Naive thymus-derived CD4-positive, alpha-beta T cell (primary cell): ENCODE data around the gene TMEM183A. TPM values are rescaled to one million over a fixed set of nuclear protein-coding genes. Genes with fewer than 3 reads are reported as not detected.
A peak's percentile ranks its signal among the peaks of the same experiment; 100 is the strongest.

Source experiments
- ATAC-seq: fragments of 150-1000 bp; cut with Tn5 transposase; 2 replicates; pipeline ENCODE4 v1.10.0; 2021; ENCODE audit warnings: mild to moderate bottlenecking, moderate library complexity
- CTCF ChIA-PET: fragments of 350-600 bp; sonication (Branson Sonifier 250); formaldehyde crosslinking; loops from one replicate; lab custom pipeline; 2021; ENCODE audit warnings: antibody characterized with exemption; lab: Charles Lee
- POLR2A ChIA-PET: fragments of 350-600 bp; sonication (Branson Sonifier 250); formaldehyde crosslinking; loops from one replicate; lab custom pipeline; 2021; ENCODE audit warnings: antibody characterized with exemption, inconsistent platforms; lab: Charles Lee
- DNase-seq, 9 donors: peaks; one replicate each; pipeline versions ENCODE4 v3.0.0 to v3.0.0-alpha.2; 2020 to 2022; ENCODE audit warnings: mixed read lengths in 1 of 9
- H3K27ac ChIP-seq: one replicate; pipeline ENCODE4 v1.7.0; 2013; ENCODE audit warnings: mild to moderate bottlenecking, low read depth, low read length, moderate library complexity
- H3K27me3 ChIP-seq, 2 donors: one replicate each; pipeline ENCODE4 v1.7.0; 2013; ENCODE audit warnings: low read length in 2 of 2, mild to moderate bottlenecking in 2 of 2, moderate library complexity in 2 of 2; ENCODE audit not compliant: control insufficient read depth in 2 of 2, insufficient read depth in 2 of 2
- H3K36me3 ChIP-seq, 3 experiments: 1 replicate in 2 of 3; 2 replicates in 1 of 3; pipeline ENCODE4 v1.7.0; 2013; ENCODE audit warnings: low read length in 3 of 3, mild to moderate bottlenecking in 3 of 3, moderate library complexity in 1 of 3; ENCODE audit not compliant: insufficient read depth in 3 of 3, control insufficient read depth in 2 of 3
- H3K4me1 ChIP-seq, 2 donors: one replicate each; pipeline ENCODE4 v1.7.0; 2013; ENCODE audit warnings: low read length in 2 of 2, mild to moderate bottlenecking in 2 of 2, moderate library complexity in 1 of 2; ENCODE audit not compliant: control insufficient read depth in 2 of 2, insufficient read depth in 2 of 2
- H3K4me3 ChIP-seq: 2 replicates; pipeline ENCODE4 v1.7.0; 2013; ENCODE audit warnings: mild to moderate bottlenecking, low read length
- H3K9me3 ChIP-seq, 3 experiments: 1 replicate in 2 of 3; 2 replicates in 1 of 3; pipeline ENCODE4 v1.7.0; 2013; ENCODE audit warnings: low read length in 3 of 3; ENCODE audit not compliant: control insufficient read depth in 2 of 3
- H3K27ac Mint-ChIP-seq, 9 donors: one replicate each; pipeline ENCODE4 v1.8.0; 2020 to 2022; ENCODE audit warnings: mixed read lengths in 9 of 9, mild to moderate bottlenecking in 8 of 9, moderate library complexity in 5 of 9, inconsistent platforms in 2 of 9
- H3K27me3 Mint-ChIP-seq, 5 donors: one replicate each; pipeline ENCODE4 v1.8.0; 2021 to 2022; ENCODE audit warnings: mixed read lengths in 5 of 5, mild to moderate bottlenecking in 1 of 5
- H3K36me3 Mint-ChIP-seq, 5 donors: one replicate each; pipeline ENCODE4 v1.8.0; 2020 to 2022; ENCODE audit warnings: mixed read lengths in 5 of 5, mild to moderate bottlenecking in 3 of 5, inconsistent platforms in 1 of 5
- H3K4me1 Mint-ChIP-seq, 7 donors: one replicate each; pipeline ENCODE4 v1.8.0; 2020 to 2022; ENCODE audit warnings: mixed read lengths in 7 of 7, mild to moderate bottlenecking in 3 of 7, inconsistent platforms in 1 of 7
- H3K4me3 Mint-ChIP-seq, 10 donors: one replicate each; pipeline ENCODE4 v1.8.0; 2020 to 2022; ENCODE audit warnings: mild to moderate bottlenecking in 10 of 10, mixed read lengths in 10 of 10, moderate library complexity in 6 of 10, inconsistent platforms in 2 of 10
- H3K9me3 Mint-ChIP-seq, 11 donors: one replicate each; pipeline ENCODE4 v1.8.0; 2020 to 2022; ENCODE audit warnings: mixed read lengths in 11 of 11, mild to moderate bottlenecking in 4 of 11, inconsistent platforms in 1 of 11, moderate library complexity in 1 of 11
- intact Hi-C, 2 donors: fragments of 100-400 bp; cut with micrococcal nuclease; formaldehyde crosslinking; loops; one replicate each; pipeline ENCODE4 v1.15.1; 2023
- polyA plus RNA-seq, 2 donors: library from polyadenylated mRNA; unstranded; fragments of 300-500 nt; fragmentation: Illumina TruSeq; gene quantifications; one replicate each; pipeline ENCODE4 v1.2.3, GENCODE V29; 2021
- total RNA-seq, 6 experiments: library from RNA in 5 of 6; stranded (reverse) in 5 of 6; gene quantifications; 1 replicate in 5 of 6; 2 replicates in 1 of 6; pipeline ENCODE4 v1.2.3 and lab custom pipeline; 2021 to 2026

Gene TMEM183A
- total and polyA plus RNA-seq, 7 experiments from 2014 or later: 42.5 to 134 (median 73.0) TPM

DNA sequence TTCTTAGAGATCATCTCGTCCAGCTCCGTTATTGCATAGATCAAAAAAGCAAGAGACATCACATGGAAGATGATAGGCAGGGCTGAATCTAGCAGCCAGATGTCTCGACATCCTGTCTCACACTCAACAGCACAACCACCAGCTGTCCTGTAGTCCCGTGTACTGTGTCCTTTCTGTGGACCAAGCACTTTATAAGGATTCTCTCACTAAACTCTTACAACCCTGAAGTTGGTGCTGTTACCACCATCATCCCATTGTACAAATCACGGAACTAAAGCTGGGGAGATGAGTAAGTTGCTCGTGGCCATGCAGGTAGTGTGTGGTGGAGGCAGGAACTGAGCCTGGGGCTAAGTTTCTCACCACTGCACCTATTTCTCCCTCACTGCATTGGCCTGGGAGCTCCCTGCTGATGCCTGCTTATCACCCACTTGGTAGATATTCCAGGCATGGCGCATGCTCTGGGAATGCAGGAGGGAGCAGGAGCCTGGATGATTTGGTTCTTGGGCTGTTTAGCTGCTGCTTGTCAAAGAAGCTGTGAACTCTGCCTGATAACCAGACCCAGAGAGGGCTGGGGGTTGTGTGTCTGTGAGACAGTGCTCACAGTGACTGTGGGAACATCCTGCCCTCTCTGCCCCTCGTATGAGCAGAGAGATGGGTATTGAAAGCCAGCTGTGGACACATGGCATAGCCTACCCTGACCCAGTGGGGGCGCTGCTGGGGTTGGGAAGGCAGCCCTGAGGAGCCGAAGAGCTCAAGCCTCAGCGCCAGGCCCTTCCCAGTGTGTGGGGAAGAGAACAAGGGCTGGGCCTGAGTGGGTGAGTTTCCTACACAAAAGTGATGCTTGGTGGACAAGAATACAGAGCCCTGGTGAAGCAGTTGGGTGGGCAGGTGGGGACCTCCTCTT, 32.7 kb downstream of the TMEM183A start:
- intact Hi-C loops: loop anchor here (1.0 to 5.0 kb wide), 4 partner anchors 132 to 447 kb away; no protein-coding TSS in a partner anchor
- H3K27ac Mint-ChIP-seq: no peak overlapping the region
- Histone ChIP-seq H3K27ac (no peak overlapping the region), H3K27me3 (no peaks in the 10 kb centered on the region), H3K4me1 (no peaks in the 10 kb centered on the region), H3K9me3 (no peaks in the 10 kb centered on the region), H3K36me3 (no peaks in the 10 kb centered on the region), H3K4me3 (no peak overlapping the region)
- H3K4me1 Mint-ChIP-seq: peaks cover 1 to 14% (median 5%) of the 10 kb centered on the region in 7 donors
- H3K36me3 Mint-ChIP-seq: peaks cover 0 to 4% (median 0%) of the 10 kb centered on the region in 5 donors
- peaks cover 0 to 1% (median 0%) of the 10 kb centered on the region in 11 donors for H3K9me3 Mint-ChIP-seq
- CTCF ChIA-PET: interaction anchor here (0.6 to 3.6 kb wide), 20 partner anchors 8 to 819 kb away, joined by 3 to 46 read pairs (median 4); partner anchors contain the start of gene PPFIA4
- peaks cover 0 to 7% (median 4%) of the 10 kb centered on the region in 5 donors for H3K27me3 Mint-ChIP-seq
- DNase-seq: no peak
- POLR2A ChIA-PET: interaction anchor here (1.4 kb wide), 1 partner anchor 229 kb away, joined by 4 read pairs; no protein-coding TSS in a partner anchor
- H3K4me3 Mint-ChIP-seq: peak overlapping the region in 1 of 10 donors; percentile 44
- ATAC-seq: no peak

DNA sequence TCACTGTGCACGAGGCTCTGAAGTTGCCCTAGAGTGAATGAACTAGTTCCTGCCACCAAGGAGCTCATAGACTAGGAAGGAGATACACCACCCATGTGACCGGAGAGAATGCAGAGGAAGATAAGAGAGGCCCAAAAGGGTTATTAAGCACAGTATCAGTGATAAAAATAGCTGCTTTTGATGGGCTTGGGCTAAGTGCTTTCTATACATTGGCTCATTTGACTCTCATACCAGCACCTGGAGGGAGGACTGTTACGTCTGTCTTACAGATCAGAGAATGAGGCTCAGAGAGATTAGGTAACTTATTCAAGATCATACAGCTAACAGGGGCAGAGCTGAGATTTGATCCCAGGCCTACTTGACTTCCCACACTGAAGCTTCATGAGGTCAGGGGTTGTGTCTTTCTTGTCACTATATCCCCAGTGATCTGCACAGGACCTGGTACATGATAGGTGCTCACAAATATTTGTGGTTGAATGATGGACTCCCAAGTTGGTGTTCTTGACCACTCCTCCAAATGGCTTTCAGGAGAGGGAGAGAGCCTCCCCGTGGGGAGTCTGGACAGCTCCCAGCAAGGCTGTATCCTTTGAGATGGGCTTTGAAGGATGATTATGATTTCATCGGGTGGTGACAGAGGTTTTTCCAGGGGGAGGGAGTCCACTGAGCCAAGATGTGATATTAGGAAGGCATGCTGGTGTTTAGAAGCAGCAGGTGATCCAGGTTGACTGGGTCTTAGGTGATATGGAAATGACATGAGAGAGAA, 33.5 kb downstream of the TMEM183A start:
- DNase-seq (no peak), ATAC-seq (no peak)
- H3K4me1 Mint-ChIP-seq: peaks cover 1 to 14% (median 5%) of the 10 kb centered on the region in 7 donors
- Histone ChIP-seq H3K9me3 (no peaks in the 10 kb centered on the region), H3K27ac (no peak overlapping the region), H3K4me1 (no peaks in the 10 kb centered on the region), H3K36me3 (no peaks in the 10 kb centered on the region), H3K4me3 (no peak overlapping the region), H3K27me3 (no peaks in the 10 kb centered on the region)
- H3K27me3 Mint-ChIP-seq: peaks cover 0 to 7% (median 5%) of the 10 kb centered on the region in 5 donors
- intact Hi-C loops: no loop called here
- no peak overlapping the region for H3K4me3 Mint-ChIP-seq
- H3K36me3 Mint-ChIP-seq: peaks cover 0 to 6% (median 0%) of the 10 kb centered on the region in 5 donors
- CTCF ChIA-PET: interaction anchor here (0.7 to 3.6 kb wide), 10 partner anchors 14 to 466 kb away, joined by 3 to 46 read pairs (median 4); partner anchors contain the start of gene PPFIA4
- POLR2A ChIA-PET: interaction anchor here (1.4 kb wide), 1 partner anchor 228 kb away, joined by 4 read pairs; no protein-coding TSS in a partner anchor
- H3K9me3 Mint-ChIP-seq: peaks cover 0 to 1% (median 0%) of the 10 kb centered on the region in 11 donors
- H3K27ac Mint-ChIP-seq: peak overlapping the region in 1 of 9 donors; percentile 23

DNA sequence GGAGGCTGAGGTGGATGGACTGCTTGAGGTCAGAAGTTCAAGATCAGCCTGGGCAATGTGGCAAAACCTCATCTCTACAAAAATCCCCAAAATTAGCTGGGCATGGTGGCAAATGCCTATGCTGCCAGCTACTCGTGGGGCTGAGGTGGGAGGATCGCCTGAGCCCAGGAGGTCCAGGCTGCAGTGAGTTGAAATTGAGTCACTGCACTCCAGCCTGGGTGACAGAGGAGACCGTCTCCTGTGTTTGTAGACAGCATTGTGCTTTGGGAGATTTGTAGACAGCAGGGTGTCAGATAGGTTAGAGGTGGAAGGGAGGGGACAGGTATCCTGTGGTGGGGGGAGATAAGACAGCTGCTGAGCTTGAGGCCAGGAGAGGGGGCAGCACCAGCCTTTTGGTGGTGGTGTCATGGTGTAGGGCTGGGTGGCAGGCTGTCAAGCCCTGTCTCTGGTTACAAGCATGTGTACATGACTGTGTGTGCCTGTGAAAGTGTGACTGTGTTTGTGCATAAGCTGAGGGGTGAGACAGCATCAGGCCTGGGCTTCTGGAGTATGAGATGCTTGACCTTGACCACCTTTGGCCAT, 34.3 kb downstream of the TMEM183A start:
- Mint-ChIP-seq H3K27me3 (peaks cover 0 to 7% (median 5%) of the 10 kb centered on the region in 5 donors), H3K27ac (peak overlapping the region in 1 of 9 donors; percentile 76), H3K36me3 (peaks cover 0 to 6% (median 0%) of the 10 kb centered on the region in 5 donors), H3K4me1 (peaks cover 1 to 14% (median 5%) of the 10 kb centered on the region in 7 donors), H3K4me3 (no peak overlapping the region), H3K9me3 (peaks cover 0 to 1% (median 0%) of the 10 kb centered on the region in 11 donors)
- no peak for ATAC-seq
- Histone ChIP-seq H3K27me3 (no peaks in the 10 kb centered on the region), H3K4me3 (no peak overlapping the region), H3K9me3 (no peaks in the 10 kb centered on the region), H3K36me3 (no peaks in the 10 kb centered on the region), H3K4me1 (no peaks in the 10 kb centered on the region), H3K27ac (no peak overlapping the region)
- ChIA-PET CTCF (interaction anchor here (3.4 to 3.6 kb wide), 2 partner anchors 15 to 175 kb away, joined by 12 to 46 read pairs; partner anchors contain the start of gene PPFIA4), POLR2A (no interaction called here)
- intact Hi-C loops: no loop called here
- no peak for DNase-seq

DNA sequence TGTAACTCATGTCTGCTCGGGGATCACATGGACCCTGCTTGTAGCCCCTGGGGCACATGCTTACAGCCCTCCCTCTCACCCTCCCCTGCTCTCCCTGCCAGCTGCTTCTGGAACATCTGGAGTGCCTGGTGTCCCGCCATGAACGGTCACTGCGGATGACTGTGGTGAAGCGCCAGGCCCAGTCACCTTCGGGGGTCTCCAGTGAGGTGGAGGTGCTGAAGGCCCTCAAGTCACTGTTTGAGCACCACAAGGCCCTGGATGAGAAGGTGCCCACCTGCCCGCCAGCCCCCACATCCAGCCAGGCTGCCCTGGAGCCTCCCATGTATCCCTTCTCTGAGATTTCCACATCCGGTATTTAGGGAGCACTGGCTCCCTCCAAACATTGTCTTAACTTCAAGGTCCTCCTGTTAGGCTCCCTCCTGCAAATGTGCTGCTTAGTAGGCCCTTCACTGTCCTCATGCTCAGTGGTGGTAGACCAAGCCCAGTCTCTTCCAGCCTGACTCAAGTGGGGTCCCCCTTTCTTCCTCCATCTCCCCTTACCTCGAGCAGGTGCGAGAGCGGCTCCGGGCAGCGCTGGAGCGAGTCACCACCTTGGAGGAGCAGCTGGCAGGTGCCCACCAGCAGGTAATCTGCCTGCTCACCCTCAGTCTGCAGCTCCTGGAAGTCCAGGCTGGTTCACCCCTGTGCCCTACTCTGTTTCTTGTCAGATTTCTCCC, 36.8 kb downstream of the TMEM183A start:
- Mint-ChIP-seq H3K4me1 (peaks cover 1 to 10% (median 5%) of the 10 kb centered on the region in 7 donors), H3K27ac (no peak overlapping the region), H3K4me3 (no peak overlapping the region), H3K36me3 (peaks cover 0 to 6% (median 0%) of the 10 kb centered on the region in 5 donors), H3K27me3 (peaks cover 0 to 11% (median 6%) of the 10 kb centered on the region in 5 donors), H3K9me3 (peaks cover 0 to 1% (median 0%) of the 10 kb centered on the region in 11 donors)
- intact Hi-C loops: no loop called here
- no peak overlapping the region for H3K27ac ChIP-seq
- DNase-seq: no peak
- no peaks in the 10 kb centered on the region for H3K4me1 ChIP-seq
- no peak for ATAC-seq
- ChIA-PET CTCF (no interaction called here), POLR2A (no interaction called here)
- no peak overlapping the region for H3K4me3 ChIP-seq
- H3K9me3 ChIP-seq: no peaks in the 10 kb centered on the region
- H3K27me3 ChIP-seq: no peaks in the 10 kb centered on the region
- no peaks in the 10 kb centered on the region for H3K36me3 ChIP-seq

DNA sequence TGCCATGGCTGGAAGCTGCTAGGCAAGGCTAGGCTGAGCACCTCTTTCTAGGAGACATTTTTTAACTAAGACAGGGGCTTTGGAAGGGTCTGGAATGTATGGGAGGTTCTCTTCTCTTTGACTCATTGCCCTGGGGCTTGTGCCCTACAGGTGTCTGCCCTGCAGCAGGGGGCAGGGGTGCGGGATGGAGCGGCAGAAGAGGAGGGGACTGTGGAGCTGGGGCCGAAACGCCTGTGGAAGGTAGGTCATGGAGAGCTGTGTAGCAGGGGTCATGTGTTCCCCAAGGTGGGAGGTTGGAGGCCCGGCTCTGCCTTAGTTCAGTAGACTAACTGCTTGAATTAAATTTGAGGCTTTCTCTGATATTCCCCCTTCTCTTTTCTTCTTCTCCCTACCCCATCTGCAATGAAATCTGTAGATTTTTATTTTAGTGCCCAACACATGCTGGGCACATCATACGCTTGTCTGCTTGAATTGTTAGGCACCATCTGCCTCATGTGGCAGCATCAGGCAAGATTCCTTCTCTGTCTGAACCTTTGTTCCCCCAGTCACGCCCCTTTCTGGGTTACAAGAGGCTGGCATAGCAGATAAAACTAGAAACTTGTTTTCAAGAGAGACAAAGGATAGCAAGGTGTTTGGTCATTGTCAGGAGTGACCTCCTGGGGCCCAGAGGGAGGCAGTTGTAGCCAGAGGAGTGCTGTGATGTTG, 37.5 kb downstream of the TMEM183A start:
- Histone ChIP-seq H3K27ac (no peak overlapping the region), H3K4me1 (no peaks in the 10 kb centered on the region), H3K9me3 (no peaks in the 10 kb centered on the region), H3K4me3 (no peak overlapping the region), H3K27me3 (no peaks in the 10 kb centered on the region), H3K36me3 (no peaks in the 10 kb centered on the region)
- H3K4me1 Mint-ChIP-seq: peaks cover 0 to 6% (median 0%) of the 10 kb centered on the region in 7 donors
- intact Hi-C loops: no loop called here
- DNase-seq: no peak
- CTCF ChIA-PET: no interaction called here
- no peak overlapping the region for H3K4me3 Mint-ChIP-seq
- peaks cover 0 to 1% (median 0%) of the 10 kb centered on the region in 11 donors for H3K9me3 Mint-ChIP-seq
- no peak overlapping the region for H3K27ac Mint-ChIP-seq
- H3K36me3 Mint-ChIP-seq: peaks cover 0 to 2% (median 0%) of the 10 kb centered on the region in 5 donors
- H3K27me3 Mint-ChIP-seq: peaks cover 0 to 11% (median 0%) of the 10 kb centered on the region in 5 donors
- no peak for ATAC-seq
- POLR2A ChIA-PET: no interaction called here
